Rectal smooth muscle tissue (tissue), 1 donor: ENCODE data around the gene ZBTB5.
"Not testable (repeated sequence)": the region's sequence is repeated elsewhere in the genome, so short reads cannot be mapped to it uniquely, and the experiment has no call there.

Experiments
- H3K27ac ChIP-seq: one replicate; pipeline ENCODE4 v1.7.0; 2013; ENCODE audit warnings: low read depth, low read length, inconsistent platforms
- H3K27me3 ChIP-seq: one replicate; pipeline ENCODE4 v1.7.0; 2013; ENCODE audit warnings: low read length; ENCODE audit not compliant: control insufficient read depth, insufficient read depth
- H3K36me3 ChIP-seq: one replicate; pipeline ENCODE4 v1.7.0; 2013; ENCODE audit warnings: low read length; ENCODE audit not compliant: control insufficient read depth, insufficient read depth
- H3K4me1 ChIP-seq: one replicate; pipeline ENCODE4 v1.7.0; 2013; ENCODE audit warnings: low read length; ENCODE audit not compliant: control insufficient read depth, insufficient read depth
- H3K4me3 ChIP-seq: one replicate; pipeline ENCODE4 v1.7.0; 2013; ENCODE audit warnings: low read length
- H3K9ac ChIP-seq: one replicate; pipeline ENCODE4 v1.7.0; 2013; ENCODE audit warnings: low read length

The ZBTB5 gene

DNA sequence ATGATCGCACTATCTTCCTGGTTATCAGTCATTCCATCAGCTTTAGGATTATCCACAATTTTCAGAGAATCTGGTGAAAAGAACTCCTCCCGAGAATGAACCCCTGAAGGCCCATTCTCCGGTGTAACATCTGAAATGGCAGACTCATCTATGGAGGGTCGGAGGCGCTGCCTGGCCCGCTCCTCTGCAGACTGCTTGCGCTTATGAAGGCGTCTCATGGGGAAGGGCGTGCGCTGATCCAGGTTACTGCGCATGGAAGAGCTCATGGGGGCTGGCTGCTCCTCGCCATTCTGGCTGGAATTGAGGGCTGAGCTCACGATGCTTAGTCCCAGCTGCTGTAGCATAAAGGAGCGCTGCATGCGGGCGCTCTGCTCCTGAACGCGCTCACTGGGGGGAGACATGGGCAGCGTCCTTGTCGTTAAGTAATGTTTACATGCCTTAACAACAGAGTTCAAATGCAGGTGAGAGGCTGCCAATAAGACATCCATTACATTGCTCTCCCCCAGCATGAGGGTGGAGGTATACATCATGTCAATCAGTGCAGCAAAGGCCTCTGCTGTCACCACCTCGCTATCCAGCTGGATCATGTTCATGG, 23.4 kb downstream of the ZBTB5 start:
- no peak overlapping the region for H3K9ac ChIP-seq
- H3K27me3 ChIP-seq, result no peaks in the 10 kb centered on the region
- H3K4me3 ChIP-seq, result no peak overlapping the region
- H3K4me1 ChIP-seq, result no peaks in the 10 kb centered on the region
- peaks cover 15% of the 10 kb centered on the region for H3K36me3 ChIP-seq
- no peak overlapping the region for H3K27ac ChIP-seq

GRCh38 chr9:37438359-37438758, 26.9 kb downstream of the ZBTB5 start:
- Histone ChIP-seq H3K27ac (no peak overlapping the region), H3K4me3 (no peak overlapping the region), H3K9ac (no peak overlapping the region), H3K36me3 (peaks cover 17% of the 10 kb centered on the region), H3K4me1 (no peaks in the 10 kb centered on the region), H3K27me3 (no peaks in the 10 kb centered on the region)

GRCh38 chr9:37437621-37438020, 27.6 kb downstream of the ZBTB5 start:
- H3K27me3 ChIP-seq, result no peaks in the 10 kb centered on the region
- H3K9ac ChIP-seq, result no peak overlapping the region
- H3K4me1 ChIP-seq, result no peaks in the 10 kb centered on the region
- no peak overlapping the region for H3K27ac ChIP-seq
- H3K4me3 ChIP-seq, result no peak overlapping the region
- peaks cover 17% of the 10 kb centered on the region for H3K36me3 ChIP-seq

GRCh38 chr9:37437010-37437409, 28.2 kb downstream of the ZBTB5 start:
- no peaks in the 10 kb centered on the region for H3K4me1 ChIP-seq
- peaks cover 19% of the 10 kb centered on the region for H3K36me3 ChIP-seq
- no peak overlapping the region for H3K27ac ChIP-seq

GRCh38 chr9:37436540-37436939, 28.7 kb downstream of the ZBTB5 start:
- Histone ChIP-seq H3K36me3 (peaks cover 17% of the 10 kb centered on the region), H3K4me3 (no peak overlapping the region), H3K27ac (no peak overlapping the region), H3K27me3 (no peaks in the 10 kb centered on the region), H3K9ac (no peak overlapping the region), H3K4me1 (no peaks in the 10 kb centered on the region)

More at GRCh38 chr9:37437010-37437409, 28.2 kb downstream of the ZBTB5 start:
- Histone ChIP-seq H3K4me3 (no peak overlapping the region), H3K9ac (no peak overlapping the region), H3K27me3 (no peaks in the 10 kb centered on the region)

DNA sequence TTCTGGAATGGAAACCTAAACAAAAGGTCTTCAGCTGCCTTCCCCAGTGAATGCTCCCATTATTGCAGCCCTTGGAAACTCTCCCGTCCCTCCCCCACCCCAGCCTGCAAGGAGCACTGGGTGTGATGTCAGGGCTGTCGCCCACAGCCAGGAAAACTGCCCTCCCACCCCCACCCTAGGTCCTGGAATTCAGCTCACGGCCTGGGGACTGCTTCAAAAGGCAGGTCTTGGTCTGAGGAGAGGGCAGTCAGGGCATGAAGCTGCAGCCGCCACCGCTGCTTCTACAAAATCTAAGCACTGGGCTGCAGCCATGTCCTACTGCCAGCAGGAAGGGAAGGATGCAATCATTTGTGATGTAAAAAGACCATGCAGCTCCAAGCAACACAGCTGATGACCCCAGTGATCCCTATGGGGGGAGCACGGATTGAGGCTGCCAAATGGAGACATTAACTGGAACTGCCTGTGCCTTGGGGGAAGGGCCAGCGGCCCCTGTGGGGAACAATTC, 31.3 kb downstream of the ZBTB5 start:
- H3K4me3 ChIP-seq, result no peak overlapping the region
- H3K27ac ChIP-seq, result no peak overlapping the region
- peaks cover 14% of the 10 kb centered on the region for H3K36me3 ChIP-seq
- H3K4me1 ChIP-seq, result no peaks in the 10 kb centered on the region
- no peaks in the 10 kb centered on the region for H3K27me3 ChIP-seq
- H3K9ac ChIP-seq, result no peak overlapping the region

- H3K4me1 ChIP-seq, result no peaks in the 10 kb centered on the region
- peaks cover 22% of the 10 kb centered on the region for H3K36me3 ChIP-seq
- H3K27ac ChIP-seq, result no peak overlapping the region
- H3K9ac ChIP-seq, result no peak overlapping the region
- H3K27me3 ChIP-seq, result no peaks in the 10 kb centered on the region
- H3K4me3 ChIP-seq, result no peak overlapping the region
Measured at GRCh38 chr9:37432020-37432419, 33.2 kb downstream of the ZBTB5 start.

DNA sequence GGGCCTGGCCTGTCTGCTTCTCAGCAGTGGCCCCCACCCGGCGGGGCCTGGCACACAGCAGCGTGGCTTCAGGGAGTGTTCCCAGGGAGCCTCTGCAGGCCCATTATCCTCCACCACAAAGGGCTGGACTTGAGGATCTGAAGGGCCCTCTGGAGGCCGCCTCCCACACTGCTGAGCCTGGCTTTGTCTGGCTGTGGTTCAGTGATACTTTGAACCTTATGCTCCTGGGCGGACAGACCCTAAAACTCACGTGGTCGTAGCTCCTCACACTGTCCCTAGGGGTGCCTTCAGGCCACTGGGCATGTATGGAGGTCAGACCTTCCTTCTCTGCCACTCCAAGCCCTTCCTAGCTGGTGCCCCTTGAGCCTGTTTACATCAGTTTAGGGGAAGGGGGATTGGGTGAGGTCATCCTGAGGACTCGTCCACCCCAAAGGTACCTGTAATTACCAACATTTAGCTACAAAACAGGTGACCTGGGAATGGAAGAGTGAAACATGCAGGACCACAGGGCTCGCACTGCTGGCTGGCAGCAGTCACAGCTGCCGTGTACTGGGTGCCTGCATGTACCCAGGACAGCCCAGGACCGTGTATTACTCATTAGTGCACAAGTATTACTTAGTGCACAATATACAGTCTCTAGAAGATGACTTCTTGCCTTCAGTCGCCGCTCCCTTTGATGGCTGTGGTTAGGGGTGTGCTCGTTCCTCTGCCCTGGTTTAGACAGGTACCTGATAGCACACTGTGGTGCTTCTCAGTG, 34.2 kb downstream of the ZBTB5 start:
- H3K27me3 ChIP-seq, result no peaks in the 10 kb centered on the region
- peaks cover 21% of the 10 kb centered on the region for H3K36me3 ChIP-seq
- H3K9ac ChIP-seq, result no peak overlapping the region
- no peak overlapping the region for H3K4me3 ChIP-seq
- H3K27ac ChIP-seq, result no peak overlapping the region
- no peaks in the 10 kb centered on the region for H3K4me1 ChIP-seq

GRCh38 chr9:37429441-37430285, 35.6 kb downstream of the ZBTB5 start:
- H3K27me3 ChIP-seq, result no peaks in the 10 kb centered on the region
- no peak overlapping the region for H3K9ac ChIP-seq
- H3K4me3 ChIP-seq, result no peak overlapping the region
- no peaks in the 10 kb centered on the region for H3K4me1 ChIP-seq
- H3K27ac ChIP-seq, result no peak overlapping the region
- peaks cover 21% of the 10 kb centered on the region for H3K36me3 ChIP-seq

DNA sequence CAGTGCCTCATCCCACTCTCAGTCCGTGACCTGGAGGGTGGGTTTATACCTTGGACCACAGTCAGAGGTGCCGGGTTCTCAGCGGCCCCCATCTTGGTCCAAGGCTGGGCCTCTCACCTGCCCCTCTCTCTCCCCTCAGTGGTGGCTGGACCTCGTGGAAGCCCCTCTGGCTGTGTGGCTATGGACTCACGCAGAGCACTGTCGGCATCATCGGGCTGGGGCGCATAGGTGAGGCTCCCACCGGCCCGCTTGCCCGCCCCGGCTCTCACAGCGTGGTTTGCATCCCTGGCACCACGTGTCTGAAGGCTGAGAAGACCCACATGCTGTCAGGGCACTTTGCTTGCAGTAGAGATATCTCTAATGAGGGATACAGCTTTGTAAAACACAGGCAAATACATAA, 36.9 kb downstream of the ZBTB5 start:
- Histone ChIP-seq H3K36me3 (peaks cover 21% of the 10 kb centered on the region), H3K27ac (no peak overlapping the region), H3K4me1 (peaks cover 10% of the 10 kb centered on the region), H3K27me3 (no peaks in the 10 kb centered on the region), H3K9ac (no peak overlapping the region), H3K4me3 (no peak overlapping the region)

DNA sequence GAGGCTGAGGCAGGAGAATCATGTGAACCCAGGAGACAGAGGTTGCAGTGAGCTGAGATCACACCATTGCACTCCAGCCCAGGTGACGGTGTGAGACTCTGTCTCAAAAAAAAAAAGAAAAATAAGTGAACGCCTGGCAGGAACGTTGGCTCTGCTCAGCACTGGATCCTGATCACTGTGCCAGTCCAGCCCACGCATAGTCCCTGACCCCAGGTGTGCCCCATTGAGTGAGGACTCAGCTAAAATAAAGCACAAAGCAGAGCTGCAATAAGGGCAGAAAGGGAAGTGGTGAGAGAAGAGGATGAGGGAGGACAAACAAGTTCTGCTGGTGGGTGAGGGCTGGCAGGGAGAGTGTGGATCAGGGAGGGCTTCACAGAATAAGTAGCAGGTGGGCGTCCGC, 38.4 kb downstream of the ZBTB5 start:
- peaks cover 18% of the 10 kb centered on the region for H3K36me3 ChIP-seq
- H3K27me3 ChIP-seq, result no peaks in the 10 kb centered on the region
- H3K27ac ChIP-seq, result no peak overlapping the region
- peaks cover 11% of the 10 kb centered on the region for H3K4me1 ChIP-seq
- H3K4me3 ChIP-seq, result no peak overlapping the region
- H3K9ac ChIP-seq, result no peak overlapping the region

GRCh38 chr9:37426431-37426830, 38.8 kb downstream of the ZBTB5 start:
- not testable (repeated sequence) for H3K4me3 ChIP-seq, H3K27me3 ChIP-seq, H3K9ac ChIP-seq, H3K27ac ChIP-seq
- Histone ChIP-seq H3K36me3 (peaks cover 16% of the 10 kb centered on the region), H3K4me1 (peaks cover 11% of the 10 kb centered on the region)
